Astrocyte (in vitro differentiated cells and primary cell): ENCODE data around the gene HSD3B2. TPM values are rescaled to one million over a fixed set of nuclear protein-coding genes. Genes with fewer than 3 reads are reported as not detected.

Experiments used
- DNase-seq: peaks from one replicate; pipeline ENCODE4 v3.0.0-alpha.2; 2010; ENCODE audit warnings: low read depth
- FAIRE-seq: peaks from 2 replicates; lab custom pipeline; 2011; peaks lifted over from hg19 to GRCh38; lab: Jason Lieb, UNC
- H2AFZ ChIP-seq: 2 replicates; pipeline ENCODE4 v1.6.0; 2012; ENCODE audit warnings: low read depth, low read length, inconsistent platforms
- H3K27ac ChIP-seq: 2 replicates; pipeline ENCODE4 v1.5.1; 2011; ENCODE audit warnings: low read depth, low read length, inconsistent platforms
- H3K27me3 ChIP-seq: 2 replicates; pipeline ENCODE4 v1.6.0; 2011; ENCODE audit warnings: low read length, inconsistent platforms; ENCODE audit not compliant: insufficient read depth
- H3K36me3 ChIP-seq: 2 replicates; pipeline ENCODE4 v1.5.1; 2011; ENCODE audit warnings: low read length, inconsistent platforms; ENCODE audit not compliant: insufficient read depth
- H3K4me1 ChIP-seq: 2 replicates; pipeline ENCODE4 v1.5.1; 2011; ENCODE audit warnings: low read length, inconsistent platforms; ENCODE audit not compliant: insufficient read depth
- H3K4me2 ChIP-seq: 2 replicates; pipeline ENCODE4 v1.6.0; 2012; ENCODE audit warnings: low read length, inconsistent platforms
- H3K4me3 ChIP-seq: 2 replicates; pipeline ENCODE4 v1.5.1; 2011; ENCODE audit warnings: low read depth, mild to moderate bottlenecking, low read length, inconsistent platforms; ENCODE audit not compliant: insufficient read depth
- H3K79me2 ChIP-seq: 2 replicates; pipeline ENCODE4 v1.6.0; 2012; ENCODE audit warnings: mild to moderate bottlenecking, low read length, inconsistent platforms; ENCODE audit not compliant: insufficient read depth
- H3K9ac ChIP-seq: 2 replicates; pipeline ENCODE4 v1.6.0; 2012; ENCODE audit warnings: mild to moderate bottlenecking, low read length, inconsistent platforms
- H3K9me3 ChIP-seq: 2 replicates; pipeline ENCODE4 v1.5.1; 2012; ENCODE audit warnings: low read depth, mild to moderate bottlenecking, low read length, inconsistent platforms; ENCODE audit not compliant: insufficient read depth
- H4K20me1 ChIP-seq: 2 replicates; pipeline ENCODE4 v1.6.0; 2012; ENCODE audit warnings: low read length, inconsistent platforms; ENCODE audit not compliant: insufficient read depth
- H3K27ac Mint-ChIP-seq: one replicate; pipeline ENCODE4 v1.8.0; 2021; ENCODE audit warnings: mild to moderate bottlenecking, mixed read lengths; ENCODE audit not compliant: unreplicated experiment
- H3K27me3 Mint-ChIP-seq: one replicate; pipeline ENCODE4 v1.8.0; 2021; ENCODE audit warnings: low read depth, mixed read lengths; ENCODE audit not compliant: unreplicated experiment
- H3K36me3 Mint-ChIP-seq: one replicate; pipeline ENCODE4 v1.8.0; 2021; ENCODE audit warnings: low read depth, mixed read lengths; ENCODE audit not compliant: unreplicated experiment
- H3K4me1 Mint-ChIP-seq: one replicate; pipeline ENCODE4 v1.8.0; 2021; ENCODE audit warnings: low read depth, mixed read lengths; ENCODE audit not compliant: unreplicated experiment
- H3K4me3 Mint-ChIP-seq: one replicate; pipeline ENCODE4 v1.8.0; 2021; ENCODE audit warnings: mild to moderate bottlenecking, moderate library complexity, mixed read lengths; ENCODE audit not compliant: unreplicated experiment
- H3K9me3 Mint-ChIP-seq: one replicate; pipeline ENCODE4 v1.8.0; 2021; ENCODE audit warnings: mild to moderate bottlenecking, mixed read lengths; ENCODE audit not compliant: unreplicated experiment
- EZH2 ChIP-seq: IDR thresholded peaks from 2 replicates; pipeline ENCODE4 v1.6.1; 2012; ENCODE audit warnings: mild to moderate bottlenecking, low read length, inconsistent platforms; ENCODE audit not compliant: insufficient read depth
- total RNA-seq: library from RNA; stranded (reverse); gene quantifications from 2 replicates; pipeline ENCODE4 v1.2.1, GENCODE V29; 2021
- TF ChIP-seq, protein P1 (sequence below): IDR thresholded peaks from 2 replicates; pipeline ENCODE4 v1.5.1; 2011; ENCODE audit warnings: low read depth, mild to moderate bottlenecking, inconsistent platforms, low read length, moderate library complexity; ENCODE audit not compliant: insufficient read depth

HSD3B2 gene
- total RNA-seq, 1 donor from 2014 or later = not detected

- Histone ChIP-seq H3K36me3 (no peaks in the 10 kb centered on the region), H3K79me2 (no peaks in the 10 kb centered on the region), H2AFZ (no peak overlapping the region), H3K27ac (no peak overlapping the region), H3K4me1 (no peaks in the 10 kb centered on the region), H3K27me3 (peaks cover 2% of the 10 kb centered on the region), H3K4me3 (no peak overlapping the region), H3K9ac (no peak overlapping the region), H4K20me1 (no peaks in the 10 kb centered on the region), H3K9me3 (no peaks in the 10 kb centered on the region), H3K4me2 (no peak overlapping the region)
- TF ChIP-seq, protein P1, sequence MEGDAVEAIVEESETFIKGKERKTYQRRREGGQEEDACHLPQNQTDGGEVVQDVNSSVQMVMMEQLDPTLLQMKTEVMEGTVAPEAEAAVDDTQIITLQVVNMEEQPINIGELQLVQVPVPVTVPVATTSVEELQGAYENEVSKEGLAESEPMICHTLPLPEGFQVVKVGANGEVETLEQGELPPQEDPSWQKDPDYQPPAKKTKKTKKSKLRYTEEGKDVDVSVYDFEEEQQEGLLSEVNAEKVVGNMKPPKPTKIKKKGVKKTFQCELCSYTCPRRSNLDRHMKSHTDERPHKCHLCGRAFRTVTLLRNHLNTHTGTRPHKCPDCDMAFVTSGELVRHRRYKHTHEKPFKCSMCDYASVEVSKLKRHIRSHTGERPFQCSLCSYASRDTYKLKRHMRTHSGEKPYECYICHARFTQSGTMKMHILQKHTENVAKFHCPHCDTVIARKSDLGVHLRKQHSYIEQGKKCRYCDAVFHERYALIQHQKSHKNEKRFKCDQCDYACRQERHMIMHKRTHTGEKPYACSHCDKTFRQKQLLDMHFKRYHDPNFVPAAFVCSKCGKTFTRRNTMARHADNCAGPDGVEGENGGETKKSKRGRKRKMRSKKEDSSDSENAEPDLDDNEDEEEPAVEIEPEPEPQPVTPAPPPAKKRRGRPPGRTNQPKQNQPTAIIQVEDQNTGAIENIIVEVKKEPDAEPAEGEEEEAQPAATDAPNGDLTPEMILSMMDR = no peak
- TF ChIP-seq EZH2 = no peak
- H3K36me3 Mint-ChIP-seq = no peaks in the 10 kb centered on the region
- peaks cover 8% of the 10 kb centered on the region for H3K4me1 Mint-ChIP-seq
- H3K27ac Mint-ChIP-seq = no peak overlapping the region
- H3K27me3 Mint-ChIP-seq = peaks cover 9% of the 10 kb centered on the region
- H3K9me3 Mint-ChIP-seq = no peaks in the 10 kb centered on the region
- DNase-seq (no peak), FAIRE-seq (no peak)
- no peak overlapping the region for H3K4me3 Mint-ChIP-seq
These were observed 26.5 kb upstream of the HSD3B2 start for GRCh38 chr1:119388450-119388849.

- no peak overlapping the region for H3K4me3 ChIP-seq
- H3K4me1 ChIP-seq = no peaks in the 10 kb centered on the region
- FAIRE-seq (no peak), DNase-seq (no peak)
- Mint-ChIP-seq H3K27me3 (peaks cover 5% of the 10 kb centered on the region), H3K4me1 (peaks cover 8% of the 10 kb centered on the region), H3K36me3 (no peaks in the 10 kb centered on the region), H3K27ac (no peak overlapping the region), H3K4me3 (no peak overlapping the region), H3K9me3 (no peaks in the 10 kb centered on the region)
- no peaks in the 10 kb centered on the region for H3K9me3 ChIP-seq
- no peaks in the 10 kb centered on the region for H3K36me3 ChIP-seq
- no peak overlapping the region for H3K9ac ChIP-seq
- no peak overlapping the region for H3K4me2 ChIP-seq
- no peak overlapping the region for H2AFZ ChIP-seq
- H3K27ac ChIP-seq = no peak overlapping the region
- TF ChIP-seq EZH2 = no peak
- TF ChIP-seq, protein P1 = no peak
- no peaks in the 10 kb centered on the region for H3K79me2 ChIP-seq
- peaks cover 2% of the 10 kb centered on the region for H3K27me3 ChIP-seq
- H4K20me1 ChIP-seq = no peaks in the 10 kb centered on the region
These were observed 24.4 kb upstream of the HSD3B2 start for GRCh38 chr1:119390526-119390925.

DNA sequence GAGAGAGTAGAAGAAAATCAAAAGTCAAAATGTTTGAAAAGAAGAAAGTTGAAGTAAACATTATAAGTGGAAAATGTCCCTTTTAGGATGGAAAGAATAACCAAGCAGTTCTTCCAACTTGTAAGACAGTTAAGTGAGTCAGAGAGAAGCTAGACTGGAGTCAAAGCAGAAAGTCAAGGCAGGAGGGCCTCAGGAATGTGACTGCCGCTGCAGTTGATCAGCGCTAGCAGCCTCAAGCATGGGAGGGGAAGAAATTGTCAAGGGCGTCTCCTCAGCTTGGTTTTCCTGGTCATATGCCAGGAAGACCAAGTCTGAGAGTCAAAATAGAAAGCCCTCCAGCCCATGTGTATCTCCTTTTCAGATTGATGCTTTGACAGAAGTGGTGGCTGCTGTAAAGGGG is 23.2 kb upstream of the HSD3B2 start:
- Histone ChIP-seq H3K4me2 (no peak overlapping the region), H3K36me3 (no peaks in the 10 kb centered on the region), H3K27me3 (peaks cover 2% of the 10 kb centered on the region), H3K27ac (no peak overlapping the region), H3K79me2 (no peaks in the 10 kb centered on the region), H3K4me3 (no peak overlapping the region), H2AFZ (no peak overlapping the region), H4K20me1 (no peaks in the 10 kb centered on the region), H3K4me1 (no peaks in the 10 kb centered on the region), H3K9ac (no peak overlapping the region), H3K9me3 (no peaks in the 10 kb centered on the region)
- Mint-ChIP-seq H3K27me3 (peaks cover 5% of the 10 kb centered on the region), H3K4me3 (no peak overlapping the region), H3K27ac (no peak overlapping the region), H3K9me3 (no peaks in the 10 kb centered on the region), H3K4me1 (peaks cover 8% of the 10 kb centered on the region), H3K36me3 (no peaks in the 10 kb centered on the region)
- TF ChIP-seq, protein P1 = no peak
- no peak for TF ChIP-seq EZH2
- FAIRE-seq (no peak), DNase-seq (no peak)
